HFF-Myc (cell line): Measurements from ENCODE around the gene CTU2.

Experiments
- DNase-seq: peaks from one replicate; pipeline ENCODE4 v3.0.0-alpha.2; 2011; ENCODE audit warnings: low read depth; ENCODE audit errors: extremely low read depth
- H3K4me3 ChIP-seq: replicated peaks from 2 replicates; pipeline ENCODE4 v1.5.1; 2011; ENCODE audit warnings: low read depth, mild to moderate bottlenecking, control low read depth, low read length
- TF ChIP-seq, protein P1 (sequence below): IDR thresholded peaks from 2 replicates; pipeline ENCODE4 v1.5.1; 2012; ENCODE audit warnings: mild to moderate bottlenecking, low read depth, low read length, control low read depth; ENCODE audit errors: missing control alignments

The CTU2 gene

GRCh38 chr16:88762941-88763340 is 56.6 kb downstream of the CTU2 start:
- H3K4me3 ChIP-seq: no peak overlapping the region
- no peak for DNase-seq
- TF ChIP-seq, protein P1, sequence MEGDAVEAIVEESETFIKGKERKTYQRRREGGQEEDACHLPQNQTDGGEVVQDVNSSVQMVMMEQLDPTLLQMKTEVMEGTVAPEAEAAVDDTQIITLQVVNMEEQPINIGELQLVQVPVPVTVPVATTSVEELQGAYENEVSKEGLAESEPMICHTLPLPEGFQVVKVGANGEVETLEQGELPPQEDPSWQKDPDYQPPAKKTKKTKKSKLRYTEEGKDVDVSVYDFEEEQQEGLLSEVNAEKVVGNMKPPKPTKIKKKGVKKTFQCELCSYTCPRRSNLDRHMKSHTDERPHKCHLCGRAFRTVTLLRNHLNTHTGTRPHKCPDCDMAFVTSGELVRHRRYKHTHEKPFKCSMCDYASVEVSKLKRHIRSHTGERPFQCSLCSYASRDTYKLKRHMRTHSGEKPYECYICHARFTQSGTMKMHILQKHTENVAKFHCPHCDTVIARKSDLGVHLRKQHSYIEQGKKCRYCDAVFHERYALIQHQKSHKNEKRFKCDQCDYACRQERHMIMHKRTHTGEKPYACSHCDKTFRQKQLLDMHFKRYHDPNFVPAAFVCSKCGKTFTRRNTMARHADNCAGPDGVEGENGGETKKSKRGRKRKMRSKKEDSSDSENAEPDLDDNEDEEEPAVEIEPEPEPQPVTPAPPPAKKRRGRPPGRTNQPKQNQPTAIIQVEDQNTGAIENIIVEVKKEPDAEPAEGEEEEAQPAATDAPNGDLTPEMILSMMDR: no peak

DNA sequence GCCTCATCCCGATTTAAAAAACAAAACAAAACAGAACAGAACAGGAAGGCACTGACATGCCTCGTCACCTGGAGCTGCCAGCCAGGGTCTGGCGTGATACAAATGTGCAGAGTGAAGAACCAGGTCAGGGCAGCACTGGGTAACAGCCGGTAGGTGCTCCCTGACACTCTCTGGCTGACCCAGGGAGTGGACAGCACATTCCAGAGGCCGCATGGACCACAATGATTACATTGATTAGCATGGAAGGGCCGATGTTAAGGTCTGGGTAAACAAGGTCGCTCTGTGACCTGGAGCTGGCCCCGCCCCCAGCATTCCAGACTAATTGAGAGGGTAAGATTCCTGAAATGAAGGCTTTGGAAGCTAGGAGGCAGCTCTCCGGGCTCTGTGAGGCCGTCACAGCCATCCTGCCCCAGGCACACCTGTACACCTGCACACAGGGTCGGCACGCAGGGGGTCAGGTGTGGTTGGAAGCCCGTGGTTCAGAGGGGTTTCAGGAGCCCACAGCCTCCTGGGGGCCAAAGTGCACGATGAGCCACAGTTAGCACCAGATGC is 57.3 kb downstream of the CTU2 start:
- TF ChIP-seq, protein P1: no peak
- no peak for DNase-seq
- no peak overlapping the region for H3K4me3 ChIP-seq

- H3K4me3 ChIP-seq: no peak overlapping the region
- TF ChIP-seq, protein P1: no peak
- no peak for DNase-seq
These were observed 57.8 kb downstream of the CTU2 start for GRCh38 chr16:88764080-88764479.

- no peak for DNase-seq
- TF ChIP-seq, protein P1: no peak
- H3K4me3 ChIP-seq: no peak overlapping the region
These were observed 58.6 kb downstream of the CTU2 start for GRCh38 chr16:88764913-88765349.
